HUES48 (cell line): ENCODE data around the gene WDFY1.

Source experiments
- H3K27ac ChIP-seq: one replicate; pipeline ENCODE4 v1.7.0; 2013; ENCODE audit warnings: low read depth, low read length, inconsistent platforms
- H3K27me3 ChIP-seq: 2 replicates; pipeline ENCODE4 v1.6.1; 2013; ENCODE audit warnings: mild to moderate bottlenecking, low read length; ENCODE audit not compliant: control insufficient read depth, insufficient read depth
- H3K36me3 ChIP-seq: 2 replicates; pipeline ENCODE4 v1.6.1; 2013; ENCODE audit warnings: low read length; ENCODE audit not compliant: control insufficient read depth, insufficient read depth
- H3K4me1 ChIP-seq: 2 replicates; pipeline ENCODE4 v1.6.1; 2013; ENCODE audit warnings: mild to moderate bottlenecking, low read length; ENCODE audit not compliant: control insufficient read depth, insufficient read depth
- H3K4me3 ChIP-seq: 2 replicates; pipeline ENCODE4 v1.5.1; 2013; ENCODE audit warnings: mild to moderate bottlenecking, low read depth, low read length
- H3K9ac ChIP-seq: 2 replicates; pipeline ENCODE4 v1.6.1; 2013; ENCODE audit warnings: mild to moderate bottlenecking, low read depth, low read length, moderate library complexity
- H3K9me3 ChIP-seq: 2 replicates; pipeline ENCODE4 v1.6.1; 2013; ENCODE audit warnings: low read length; ENCODE audit not compliant: control insufficient read depth, insufficient read depth

WDFY1 gene

DNA sequence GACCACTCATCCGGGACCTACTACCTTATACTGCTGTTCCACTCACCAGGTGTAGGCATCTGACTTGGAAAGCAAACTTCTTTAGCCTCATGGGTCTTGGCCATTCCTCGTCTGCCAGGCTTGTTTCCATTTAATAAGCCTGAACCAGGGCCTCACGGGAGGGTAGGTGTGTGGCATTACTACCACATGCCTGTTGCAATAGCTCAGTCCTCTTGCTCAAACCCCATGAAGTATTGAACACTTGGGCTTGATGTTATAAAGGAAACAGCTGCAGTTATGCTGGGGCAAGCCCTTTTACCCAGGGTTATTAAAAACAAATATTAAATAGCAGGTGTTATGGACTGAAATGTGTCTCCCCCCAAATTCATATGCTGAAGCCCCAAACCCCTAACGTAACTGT, 33.3 kb upstream of the WDFY1 start:
- Histone ChIP-seq H3K9me3 (no peaks in the 10 kb centered on the region), H3K27me3 (no peaks in the 10 kb centered on the region), H3K27ac (no peak overlapping the region), H3K9ac (no peak overlapping the region), H3K36me3 (peaks cover 43% of the 10 kb centered on the region), H3K4me3 (no peak overlapping the region), H3K4me1 (no peaks in the 10 kb centered on the region)

DNA sequence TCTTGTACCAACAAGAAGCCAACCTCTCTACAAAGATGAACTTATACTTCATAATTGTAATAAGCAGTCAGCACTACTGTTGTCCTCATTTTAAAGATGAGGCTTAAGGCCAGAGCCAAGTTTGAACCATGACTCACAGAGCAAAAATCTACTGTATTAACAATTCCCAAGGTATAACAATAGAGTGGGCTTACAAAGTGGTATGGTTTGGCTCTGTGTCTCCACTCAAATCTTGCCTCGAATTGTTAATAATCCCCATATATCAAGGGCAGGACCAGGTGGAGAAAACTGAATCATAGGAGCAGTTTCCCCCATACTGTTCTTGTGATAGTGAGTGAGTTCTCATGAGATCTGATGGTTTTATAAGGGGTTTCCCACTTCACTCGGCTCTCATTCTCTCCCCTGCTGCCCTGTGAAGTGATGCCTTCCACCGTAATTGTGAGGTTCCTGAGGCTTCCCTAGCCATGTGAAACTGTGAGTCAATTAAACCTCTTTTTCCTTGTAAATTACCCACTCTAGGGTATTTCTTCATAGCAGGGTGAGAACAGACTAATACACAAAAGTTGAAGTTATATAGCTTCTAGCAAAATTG, 31.6 kb upstream of the WDFY1 start:
- no peak overlapping the region for H3K4me3 ChIP-seq
- H3K4me1 ChIP-seq: no peaks in the 10 kb centered on the region
- H3K27me3 ChIP-seq: no peaks in the 10 kb centered on the region
- H3K9ac ChIP-seq: no peak overlapping the region
- peaks cover 30% of the 10 kb centered on the region for H3K36me3 ChIP-seq
- no peaks in the 10 kb centered on the region for H3K9me3 ChIP-seq
- H3K27ac ChIP-seq: no peak overlapping the region

DNA sequence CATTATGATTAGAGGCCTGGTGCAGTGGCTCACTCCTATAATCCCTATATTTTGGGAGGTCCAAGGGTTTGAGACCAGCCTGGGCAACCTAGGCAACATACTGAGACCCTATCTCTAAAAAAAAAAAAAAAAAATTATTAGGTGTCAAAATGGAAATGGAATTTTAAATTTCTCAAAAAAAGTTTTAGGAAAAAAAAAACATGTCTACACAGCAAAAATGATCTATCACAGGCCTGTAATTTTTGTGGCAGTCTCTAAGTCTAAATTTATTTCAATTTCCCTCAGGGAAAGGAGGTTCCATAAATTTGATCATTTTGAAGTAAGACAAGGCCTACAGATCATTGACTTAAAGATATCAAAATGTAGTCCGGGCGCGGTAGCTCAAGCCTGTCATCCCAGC, 28.5 kb upstream of the WDFY1 start:
- H3K4me3 ChIP-seq: no peak overlapping the region
- no peak overlapping the region for H3K27ac ChIP-seq
- peaks cover 3% of the 10 kb centered on the region; the same call in 1 of the 2 replicates for H3K4me1 ChIP-seq
- no peaks in the 10 kb centered on the region for H3K27me3 ChIP-seq
- H3K36me3 ChIP-seq: peaks cover 6% of the 10 kb centered on the region; the same call in 1 of the 2 replicates
- no peaks in the 10 kb centered on the region for H3K9me3 ChIP-seq
- H3K9ac ChIP-seq: no peak overlapping the region

DNA sequence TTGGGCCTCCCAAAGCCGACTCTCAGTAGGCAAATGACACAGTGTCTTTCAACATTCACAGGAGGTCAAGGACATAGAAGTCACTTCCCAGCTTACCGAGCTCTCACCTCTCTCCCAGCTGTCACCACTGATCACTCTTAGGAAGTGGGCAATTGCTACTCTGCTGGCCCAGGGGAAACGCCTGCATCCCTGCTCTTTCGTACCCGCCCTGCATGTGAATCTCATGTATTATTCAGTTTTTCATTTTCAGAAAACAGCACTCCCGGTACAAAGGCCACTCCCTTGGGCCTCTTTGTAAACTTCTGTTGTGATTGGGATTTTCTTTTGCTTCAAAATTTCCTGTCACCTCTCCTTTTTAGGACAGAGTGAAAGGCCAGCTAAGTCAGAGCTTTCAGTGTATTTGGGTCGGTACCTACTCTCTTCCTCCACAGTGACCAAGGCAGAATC, 27.5 kb upstream of the WDFY1 start:
- no peaks in the 10 kb centered on the region for H3K9me3 ChIP-seq
- H3K4me3 ChIP-seq: no peak overlapping the region
- no peak overlapping the region for H3K9ac ChIP-seq
- peaks cover 12% of the 10 kb centered on the region for H3K36me3 ChIP-seq
- no peaks in the 10 kb centered on the region for H3K27me3 ChIP-seq
- no peak overlapping the region for H3K27ac ChIP-seq
- peaks cover 3% of the 10 kb centered on the region; the same call in 1 of the 2 replicates for H3K4me1 ChIP-seq

DNA sequence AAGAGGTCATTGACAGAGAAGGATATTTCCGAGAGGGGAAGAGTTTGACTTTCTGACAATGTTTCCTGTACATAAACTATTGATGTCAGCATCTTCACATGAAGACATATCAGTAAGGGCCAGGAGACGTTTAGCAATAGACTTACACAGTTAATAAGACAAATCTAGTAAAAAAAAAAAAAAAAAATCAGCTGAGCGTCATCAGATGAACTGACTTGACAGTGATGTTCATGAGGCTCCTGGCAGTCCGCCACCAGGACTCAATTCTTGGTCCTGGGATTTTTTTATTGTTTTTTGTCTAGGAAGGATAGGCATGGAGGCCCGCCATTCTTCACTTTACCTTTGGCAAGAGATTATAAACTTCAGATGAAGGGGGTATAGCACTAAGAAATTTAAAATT, 26.6 kb upstream of the WDFY1 start:
- Histone ChIP-seq H3K36me3 (peaks cover 14% of the 10 kb centered on the region), H3K27ac (no peak overlapping the region)

DNA sequence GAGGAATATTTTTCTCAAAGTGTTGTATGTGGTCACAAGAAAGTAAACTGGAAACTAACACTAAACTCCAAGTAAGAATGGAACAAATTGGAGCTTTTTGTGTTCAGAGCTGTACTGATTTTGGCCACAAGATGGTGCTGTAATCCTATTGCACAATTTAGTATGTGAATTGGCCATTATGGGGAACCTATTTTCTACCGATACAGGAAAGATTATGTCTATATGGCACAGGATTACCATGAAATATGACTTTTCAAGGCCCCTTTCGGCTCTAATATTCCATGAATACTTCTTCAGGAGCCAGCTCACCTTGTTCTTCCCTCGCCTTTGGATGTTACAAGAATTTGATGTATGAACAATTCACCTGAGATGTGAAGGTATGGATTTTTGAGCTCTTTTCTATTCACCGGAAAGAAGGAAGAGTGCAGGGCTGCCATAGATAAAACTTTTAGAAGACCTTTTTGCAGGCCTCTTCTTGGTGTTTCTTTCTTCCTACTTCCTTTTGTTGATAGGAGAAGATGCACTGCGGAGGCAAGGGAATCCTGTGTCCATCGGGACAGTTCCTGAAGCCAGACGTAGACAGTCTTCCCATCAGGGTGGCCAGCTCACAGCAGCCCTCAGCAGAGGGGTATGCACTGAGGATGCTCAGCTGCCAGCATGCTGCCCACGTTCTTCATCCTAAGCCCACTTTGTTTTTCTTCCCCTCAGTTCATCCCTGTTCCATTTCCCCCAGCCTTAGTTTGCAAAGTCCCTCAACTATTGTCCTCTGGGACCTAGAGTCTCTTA, 25.4 kb upstream of the WDFY1 start:
- H3K4me3 ChIP-seq: no peak overlapping the region
- peaks cover 3% of the 10 kb centered on the region; the same call in 1 of the 2 replicates for H3K4me1 ChIP-seq
- no peaks in the 10 kb centered on the region for H3K9me3 ChIP-seq
- H3K27ac ChIP-seq: no peak overlapping the region
- H3K27me3 ChIP-seq: no peaks in the 10 kb centered on the region
- H3K36me3 ChIP-seq: peaks cover 25% of the 10 kb centered on the region
- no peak overlapping the region for H3K9ac ChIP-seq

More for the DNA sequence above, 26.6 kb upstream of the WDFY1 start:
- Histone ChIP-seq H3K4me1 (peaks cover 3% of the 10 kb centered on the region; the same call in 1 of the 2 replicates), H3K9me3 (no peaks in the 10 kb centered on the region), H3K9ac (no peak overlapping the region), H3K4me3 (no peak overlapping the region), H3K27me3 (no peaks in the 10 kb centered on the region)

DNA sequence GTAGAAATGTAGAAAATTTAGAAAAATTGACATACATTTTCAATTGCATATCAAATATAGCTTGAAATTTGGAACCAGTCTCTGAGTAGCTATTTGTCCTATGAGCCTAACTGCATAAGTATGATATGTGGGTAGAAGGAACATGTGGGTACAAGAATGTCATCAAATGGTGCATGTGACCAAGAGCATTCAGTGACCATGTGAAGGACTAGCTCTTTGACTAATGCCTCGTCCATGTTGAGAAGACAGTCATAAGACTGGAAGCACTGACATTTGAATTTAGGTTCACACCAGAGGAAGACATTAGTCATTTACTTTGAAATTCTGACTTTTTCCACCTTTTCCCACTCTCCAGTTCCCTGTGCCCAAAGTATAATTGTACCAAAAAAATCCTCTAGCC, 24.7 kb upstream of the WDFY1 start:
- peaks cover 32% of the 10 kb centered on the region for H3K36me3 ChIP-seq
- H3K4me1 ChIP-seq: peaks cover 3% of the 10 kb centered on the region; the same call in 1 of the 2 replicates
- H3K9me3 ChIP-seq: no peaks in the 10 kb centered on the region
- no peak overlapping the region for H3K4me3 ChIP-seq
- no peaks in the 10 kb centered on the region for H3K27me3 ChIP-seq
- H3K27ac ChIP-seq: no peak overlapping the region
- H3K9ac ChIP-seq: no peak overlapping the region

DNA sequence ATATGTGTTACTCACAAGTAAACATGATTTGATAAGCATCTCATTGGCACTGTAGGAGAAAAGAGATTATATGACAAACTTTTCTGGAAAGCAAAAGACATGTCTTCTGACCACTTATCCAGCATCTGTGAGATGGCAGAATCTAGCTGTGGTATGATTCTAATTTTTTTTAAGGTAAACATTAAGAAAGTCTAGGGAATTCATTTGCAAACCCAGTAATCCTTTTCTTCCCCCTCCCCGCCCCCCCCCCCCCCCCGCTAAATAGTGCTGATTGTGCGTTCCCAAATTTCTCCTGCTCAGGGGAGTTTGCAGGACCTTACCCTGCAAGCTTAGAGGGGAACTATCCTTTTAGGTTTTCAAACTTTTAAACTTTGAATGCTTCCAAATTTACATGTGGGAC, 24.2 kb upstream of the WDFY1 start:
- no peak overlapping the region for H3K27ac ChIP-seq
- no peak overlapping the region for H3K9ac ChIP-seq
- peaks cover 37% of the 10 kb centered on the region for H3K36me3 ChIP-seq
- H3K9me3 ChIP-seq: no peaks in the 10 kb centered on the region
- no peak overlapping the region for H3K4me3 ChIP-seq
- peaks cover 3% of the 10 kb centered on the region; the same call in 1 of the 2 replicates for H3K4me1 ChIP-seq
- H3K27me3 ChIP-seq: no peaks in the 10 kb centered on the region

DNA sequence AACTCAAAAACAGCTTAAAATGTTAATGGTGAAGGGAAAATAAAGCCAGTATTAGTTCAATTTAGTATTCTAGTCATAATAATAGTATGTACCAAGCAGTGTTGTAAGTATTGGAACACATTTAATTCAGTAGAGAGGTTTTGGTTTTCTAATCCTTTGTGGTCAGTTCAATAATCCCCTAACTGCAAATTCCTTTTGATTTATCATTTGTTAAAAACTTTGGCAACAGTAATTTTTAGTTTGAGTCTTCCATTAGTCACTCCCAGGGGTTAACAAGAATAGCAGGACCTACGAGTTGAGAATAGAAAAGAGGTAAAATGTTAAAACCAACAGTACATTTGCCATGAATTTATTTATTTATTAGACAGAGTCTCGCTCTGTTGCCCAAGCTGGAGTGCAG, 22.8 kb upstream of the WDFY1 start:
- no peak overlapping the region for H3K9ac ChIP-seq
- no peak overlapping the region for H3K27ac ChIP-seq
- peaks cover 47% of the 10 kb centered on the region for H3K36me3 ChIP-seq
- no peak overlapping the region for H3K4me3 ChIP-seq
- no peaks in the 10 kb centered on the region for H3K9me3 ChIP-seq
- H3K4me1 ChIP-seq: peaks cover 3% of the 10 kb centered on the region; the same call in 1 of the 2 replicates
- no peaks in the 10 kb centered on the region for H3K27me3 ChIP-seq

DNA sequence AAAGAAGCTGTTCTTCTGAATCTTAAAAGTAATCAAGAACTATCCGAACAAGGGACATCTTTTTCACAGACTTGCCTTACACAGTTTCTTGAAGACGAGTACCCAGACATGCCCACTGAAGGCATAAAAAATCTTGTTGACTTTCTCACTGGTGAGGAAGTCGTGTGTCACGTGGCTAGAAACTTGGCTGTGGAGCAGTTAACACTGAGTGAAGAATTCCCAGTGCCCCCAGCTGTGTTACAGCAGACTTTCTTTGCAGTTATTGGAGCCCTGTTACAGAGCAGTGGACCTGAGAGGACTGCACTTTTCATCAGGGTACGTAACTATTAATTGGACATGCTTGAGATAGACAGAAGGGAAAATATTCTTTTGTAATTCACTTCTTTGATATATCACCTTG, 14.6 kb upstream of the WDFY1 start:
- Histone ChIP-seq H3K9ac (no peak overlapping the region), H3K9me3 (no peaks in the 10 kb centered on the region), H3K36me3 (peaks cover 53% of the 10 kb centered on the region), H3K27me3 (no peaks in the 10 kb centered on the region; the same call in 1 of the 2 replicates), H3K4me1 (peaks cover 41% of the 10 kb centered on the region), H3K27ac (no peak overlapping the region), H3K4me3 (no peak overlapping the region)
